Measurements from ENCODE around the gene FGD5. TPM values are rescaled to one million over a fixed set of nuclear protein-coding genes. Genes with fewer than 3 reads are reported as not detected.

The FGD5 gene
- total and polyA plus RNA-seq, 9 of the 15 experiments (the other 6 are each of a cell fraction or from before 2014, with no cell fraction given) = 0.18 TPM; not detected in 8

DNA sequence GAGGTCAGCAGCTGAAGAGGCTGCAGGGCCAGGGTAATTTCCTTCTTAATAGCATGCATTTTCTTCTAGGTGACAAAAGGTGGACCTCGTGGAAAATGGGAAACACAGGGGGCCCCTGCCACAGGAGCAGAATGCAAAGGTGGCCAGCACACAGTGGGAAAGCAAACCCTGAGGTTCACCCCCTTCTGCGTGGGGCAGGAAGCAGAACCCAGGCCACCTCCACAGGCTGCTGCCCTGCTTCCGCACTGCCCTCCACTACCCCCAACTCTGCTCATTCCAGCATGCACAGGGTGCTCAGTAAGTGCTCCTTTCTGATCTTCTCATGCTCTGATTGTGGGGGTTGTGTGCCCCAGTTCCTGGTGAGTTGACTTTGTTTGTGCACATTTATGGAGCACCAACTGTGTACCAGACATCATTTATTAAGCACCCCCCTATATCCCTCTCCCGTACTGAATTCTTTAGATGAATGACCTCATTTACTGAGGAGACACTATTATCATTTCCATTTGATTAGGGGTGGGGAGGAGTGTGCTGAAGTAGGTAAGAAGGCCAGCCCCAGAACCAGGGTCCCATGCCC is 12.7 kb upstream of the FGD5 start:
- WGBS (ENCODE audit: insufficient coverage, low coverage, missing lambda C conversion rate) = 4% methylated on average over 4 of the region's 4 CpGs
- no peaks in the 10 kb centered on the region for H3K79me2 ChIP-seq (ENCODE audit: control insufficient read depth, insufficient read depth, low read length)
- H3K4me3 ChIP-seq = no peak overlapping the region
- no peak overlapping the region for H3K9ac ChIP-seq (ENCODE audit: insufficient read depth in 1 of 2, low read depth in 2 of 2, low read length in 2 of 2)
- H4K20me1 ChIP-seq (replicated peaks; ENCODE audit: control insufficient read depth, insufficient read depth, low read length) = peaks cover 10% of the 10 kb centered on the region; the same call in 1 of the 2 replicates
- DNase-seq (ENCODE audit: extremely low read depth in 1 of 4, low spot score in 3 of 4) = no peak
- ChIA-PET CTCF (ENCODE audit: low intra/inter-chr PET ratio) (no interaction called here), POLR2A (interaction anchor here (1.2 kb wide), 1 partner anchor 13 kb away, joined by 4 read pairs; no protein-coding TSS in a partner anchor)
- H3K36me3 ChIP-seq (ENCODE audit: control insufficient read depth, insufficient read depth, low read length) = no peaks in the 10 kb centered on the region
- no peak for FAIRE-seq
- in situ Hi-C loops (cut with MboI) (no loop called here), intact Hi-C loops (cut with micrococcal nuclease) (no loop called here)
- TF ChIP-seq ZKSCAN8 (CRISPR knock-in tag; IDR thresholded peaks at IDR 0.05) (peak; percentile 98), MEF2D (tag; conservative IDR thresholded peaks at IDR 0.05; ENCODE audit: low read depth) (no peak)
- H3K9me3 ChIP-seq (replicated peaks; ENCODE audit: control insufficient read depth, insufficient read depth, low read depth, low read length) = no peaks in the 10 kb centered on the region
- H3K4me1 ChIP-seq (replicated peaks in 1 of 2; ENCODE audit: control insufficient read depth in 2 of 2, insufficient read depth in 2 of 2, low read length in 2 of 2) = peaks cover 0 to 13% of the 10 kb centered on the region in 2 experiments; a peak in 3 of 5 replicates
- BruUV-seq (replicated peaks) = no TSS peak
- no peaks in the 10 kb centered on the region for H3K9me1 ChIP-seq (ENCODE audit: control insufficient read depth, insufficient read depth, low read length)
- H2AFZ ChIP-seq (ENCODE audit: low read depth, low read length) = no peak overlapping the region
- no peak overlapping the region for H3K4me2 ChIP-seq (ENCODE audit: insufficient read depth, low read length)
- no peak overlapping the region for H3K27ac ChIP-seq (ENCODE audit: extremely low read depth, low read depth, low read length)
- no peak for ATAC-seq
- peaks cover 36 to 79% of the 10 kb centered on the region in 2 experiments for H3K27me3 ChIP-seq (ENCODE audit: control insufficient read depth in 2 of 2, insufficient read depth in 2 of 2, low read length in 2 of 2)

DNA sequence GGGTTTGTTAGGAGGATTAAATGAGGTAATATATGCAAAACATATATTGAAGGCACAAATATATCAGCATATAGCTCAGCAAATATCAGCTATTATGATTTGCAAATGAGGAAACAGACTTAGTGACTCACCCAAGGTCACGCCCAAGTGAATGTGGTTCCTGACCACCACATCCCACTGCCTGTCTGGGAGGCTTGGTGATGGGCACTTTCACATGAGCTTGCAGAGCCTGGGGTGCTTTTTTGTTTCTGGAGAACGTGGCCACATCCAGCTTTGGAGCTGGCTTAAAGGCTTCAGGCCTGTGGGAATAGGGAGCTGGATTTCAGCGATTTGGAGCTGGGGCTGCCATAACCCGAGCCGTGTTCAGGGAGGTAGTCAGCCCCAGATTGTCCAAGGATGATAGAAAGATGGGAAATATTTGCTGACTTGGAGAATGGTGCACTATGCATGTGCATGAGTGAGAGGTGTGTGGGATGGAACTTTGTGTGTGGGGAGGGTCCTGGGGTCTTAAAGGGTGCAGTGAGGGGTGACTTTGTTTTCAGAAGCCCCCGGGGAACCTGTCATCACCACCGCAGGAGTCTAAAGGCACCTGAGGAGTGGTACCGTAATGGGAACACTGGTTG is 12.0 kb upstream of the FGD5 start:
- Histone ChIP-seq H3K4me3 (no peak overlapping the region), H3K36me3 (ENCODE audit: control insufficient read depth, insufficient read depth, low read length) (no peaks in the 10 kb centered on the region), H2AFZ (ENCODE audit: low read depth, low read length) (no peak overlapping the region), H3K4me1 (replicated peaks in 1 of 2; ENCODE audit: control insufficient read depth in 2 of 2, insufficient read depth in 2 of 2, low read length in 2 of 2) (peaks cover 0 to 16% of the 10 kb centered on the region in 2 experiments; a peak in 3 of 5 replicates), H3K9ac (ENCODE audit: insufficient read depth in 1 of 2, low read depth in 2 of 2, low read length in 2 of 2) (no peak overlapping the region), H3K9me1 (ENCODE audit: control insufficient read depth, insufficient read depth, low read length) (no peaks in the 10 kb centered on the region), H3K4me2 (ENCODE audit: insufficient read depth, low read length) (no peak overlapping the region), H4K20me1 (replicated peaks; ENCODE audit: control insufficient read depth, insufficient read depth, low read length) (peaks cover 10% of the 10 kb centered on the region; the same call in 1 of the 2 replicates), H3K27me3 (ENCODE audit: control insufficient read depth in 2 of 2, insufficient read depth in 2 of 2, low read length in 2 of 2) (peaks cover 35 to 79% of the 10 kb centered on the region in 2 experiments), H3K79me2 (ENCODE audit: control insufficient read depth, insufficient read depth, low read length) (no peaks in the 10 kb centered on the region), H3K27ac (ENCODE audit: extremely low read depth, low read depth, low read length) (no peak overlapping the region), H3K9me3 (replicated peaks; ENCODE audit: control insufficient read depth, insufficient read depth, low read depth, low read length) (no peaks in the 10 kb centered on the region)
- no peak for FAIRE-seq
- 0% methylated on average over 8 of the region's 8 CpGs for WGBS (ENCODE audit: insufficient coverage, low coverage, missing lambda C conversion rate)
- no TSS peak for BruUV-seq (replicated peaks)
- intact Hi-C loops (cut with micrococcal nuclease) (no loop called here), in situ Hi-C loops (cut with MboI) (no loop called here)
- no peak for DNase-seq (ENCODE audit: extremely low read depth in 1 of 4, low spot score in 3 of 4)
- ATAC-seq = no peak
- ChIA-PET CTCF (ENCODE audit: low intra/inter-chr PET ratio) (no interaction called here), POLR2A (interaction anchor here (0.5 kb wide), 1 partner anchor 526 kb away, joined by 3 read pairs; the partner anchor contains the start of gene SH3BP5)
- TF ChIP-seq, protein P1, sequence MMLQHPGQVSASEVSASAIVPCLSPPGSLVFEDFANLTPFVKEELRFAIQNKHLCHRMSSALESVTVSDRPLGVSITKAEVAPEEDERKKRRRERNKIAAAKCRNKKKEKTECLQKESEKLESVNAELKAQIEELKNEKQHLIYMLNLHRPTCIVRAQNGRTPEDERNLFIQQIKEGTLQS (IDR thresholded peaks at IDR 0.05) = 0 out of 2 replicates have a peak, but pooled peaks have one; percentile 34
- TF ChIP-seq, protein P1 (CRISPR knock-in tag; conservative IDR thresholded peaks at IDR 0.05) = no peak
- TF ChIP-seq MTA1 (IDR thresholded peaks at IDR 0.05; ENCODE audit: borderline replicate concordance) (no peak), NFIX (CRISPR knock-in tag; IDR thresholded peaks at IDR 0.05; ENCODE audit: low read depth) (no peak), ARNT (IDR thresholded peaks at IDR 0.05) (no peak), ZNF316 (IDR thresholded peaks at IDR 0.05) (peak; percentile 51), JUND (IDR thresholded peaks at IDR 0.05; ENCODE audit: borderline replicate concordance, low read depth, low read length) (peak; percentile 48), JUND (tag; IDR thresholded peaks at IDR 0.05; ENCODE audit: borderline replicate concordance, low read depth, low read length) (no peak), KDM4B (IDR thresholded peaks at IDR 0.05; ENCODE audit: borderline replicate concordance in 2 of 2, low read depth in 1 of 2) (no peak), C11orf30 (IDR thresholded peaks at IDR 0.05; ENCODE audit: low read depth) (peak; percentile 61; the same call in 1 of the 2 replicates), ZNF507 (tag; conservative IDR thresholded peaks at IDR 0.05) (no peak), FOSL1 (tag; conservative IDR thresholded peaks at IDR 0.05) (peak; percentile 77)
- TF ChIP-seq, protein P2, sequence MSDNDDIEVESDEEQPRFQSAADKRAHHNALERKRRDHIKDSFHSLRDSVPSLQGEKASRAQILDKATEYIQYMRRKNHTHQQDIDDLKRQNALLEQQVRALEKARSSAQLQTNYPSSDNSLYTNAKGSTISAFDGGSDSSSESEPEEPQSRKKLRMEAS (CRISPR knock-in tag; IDR thresholded peaks at IDR 0.05) = no peak

Data from K562 (cell line).